HepG2 (cell line): Measurements from ENCODE around the gene TMEM107. TPM values are rescaled to one million over a fixed set of nuclear protein-coding genes. Genes with fewer than 3 reads are reported as not detected.

Experiments used
- ATF7-NPFF ChIP-seq: sonication (generic); formaldehyde crosslinking; IDR thresholded peaks from 2 replicates; pipeline ENCODE4 v1.8.1; 2023; ENCODE audit warnings: mild to moderate bottlenecking, low read depth, missing genetic modification reagents, moderate library complexity
- GABPB1 ChIP-seq: IDR thresholded peaks from 2 replicates; pipeline ENCODE4 v1.6.1; 2016; ENCODE audit warnings: mild to moderate bottlenecking, missing genetic modification reagents, moderate library complexity, missing compliant biosample characterization
- GZF1 ChIP-seq: sonication (generic); formaldehyde crosslinking; IDR thresholded peaks from 2 replicates; pipeline ENCODE4 v1.5.1; 2020; ENCODE audit warnings: mild to moderate bottlenecking, missing genetic modification reagents
- HOXA9 ChIP-seq: sonication (generic); formaldehyde crosslinking; IDR thresholded peaks from 2 replicates; pipeline ENCODE4 v1.8.1; 2022; ENCODE audit warnings: missing genetic modification reagents, mild to moderate bottlenecking, moderate library complexity, borderline replicate concordance
- IKZF4 ChIP-seq: sonication (generic); formaldehyde crosslinking; IDR thresholded peaks from 2 replicates; pipeline ENCODE4 v1.5.1; 2020; ENCODE audit warnings: borderline replicate concordance, mild to moderate bottlenecking, low read depth, missing genetic modification reagents; ENCODE audit errors: not compliant biosample characterization
- PHF8 ChIP-seq: sonication (generic); formaldehyde crosslinking; IDR thresholded peaks from 2 replicates; pipeline ENCODE4 v1.5.0; 2020; ENCODE audit warnings: missing genetic modification reagents
- REXO4 ChIP-seq: sonication (generic); formaldehyde crosslinking; IDR thresholded peaks from 2 replicates; pipeline ENCODE4 v1.8.0; 2022; ENCODE audit warnings: missing genetic modification reagents, mild to moderate bottlenecking, borderline replicate concordance
- TCF7 ChIP-seq: sonication (generic); IDR thresholded peaks from 2 replicates; pipeline ENCODE4 v1.6.1; 2016; ENCODE audit warnings: antibody characterized with exemption, low read depth
- ZMAT3 ChIP-seq: sonication (generic); formaldehyde crosslinking; conservative IDR thresholded peaks from 2 replicates; pipeline ENCODE4 v1.7.0; 2021; ENCODE audit warnings: missing genetic modification reagents
- polyA plus RNA-seq, 8 experiments: library from polyadenylated mRNA; depleted of rRNA in 3 of 8; stranded (reverse) in 7 of 8; unstranded in 1 of 8; fragments of >200 nt; fragmentation: Illumina TruSeq in 4 of 8; extraction: Trizol in 4 of 8; gene quantifications; 2 replicates each; pipeline versions ENCODE4 v1.2.1 to v1.2.3, GENCODE V29; 2011 to 2016; ENCODE audit warnings: low read depth in 4 of 8, missing spikeins in 1 of 8, mixed read lengths in 1 of 8; ENCODE audit not compliant: insufficient read depth in 1 of 8
- total RNA-seq, 5 experiments: library from RNA; depleted of rRNA; stranded (reverse); fragments of >200 nt; fragmentation: Illumina TruSeq; extraction: Trizol; gene quantifications; 2 replicates each; pipeline ENCODE4 v1.2.3, GENCODE V29; 2016; ENCODE audit warnings: low read depth in 1 of 5
- TF ChIP-seq, protein P1 (sequence below): sonication (generic); formaldehyde crosslinking; IDR thresholded peaks from 2 replicates; pipeline ENCODE4 v1.8.1; 2023; ENCODE audit warnings: mild to moderate bottlenecking, missing genetic modification reagents
- TF ChIP-seq, protein P2 (sequence below): IDR thresholded peaks from 2 replicates; pipeline ENCODE4 v1.6.1; 2016; ENCODE audit warnings: low read depth, missing genetic modification reagents, missing compliant biosample characterization
- TF ChIP-seq, protein P3 (sequence below): IDR thresholded peaks from 2 replicates; pipeline ENCODE4 v1.6.1; 2012; ENCODE audit warnings: low read length, improper control_type of control experiment
- TF ChIP-seq, protein P4 (sequence below): sonication (generic); formaldehyde crosslinking; IDR thresholded peaks from 2 replicates; pipeline ENCODE4 v1.8.0; 2022; ENCODE audit warnings: mild to moderate bottlenecking, missing genetic modification reagents, moderate library complexity

The TMEM107 gene
- total and polyA plus RNA-seq, 2 of the 13 experiments (the other 11 are each of a cell fraction or from before 2014, with no cell fraction given), result 7.2 to 15.3 TPM

DNA sequence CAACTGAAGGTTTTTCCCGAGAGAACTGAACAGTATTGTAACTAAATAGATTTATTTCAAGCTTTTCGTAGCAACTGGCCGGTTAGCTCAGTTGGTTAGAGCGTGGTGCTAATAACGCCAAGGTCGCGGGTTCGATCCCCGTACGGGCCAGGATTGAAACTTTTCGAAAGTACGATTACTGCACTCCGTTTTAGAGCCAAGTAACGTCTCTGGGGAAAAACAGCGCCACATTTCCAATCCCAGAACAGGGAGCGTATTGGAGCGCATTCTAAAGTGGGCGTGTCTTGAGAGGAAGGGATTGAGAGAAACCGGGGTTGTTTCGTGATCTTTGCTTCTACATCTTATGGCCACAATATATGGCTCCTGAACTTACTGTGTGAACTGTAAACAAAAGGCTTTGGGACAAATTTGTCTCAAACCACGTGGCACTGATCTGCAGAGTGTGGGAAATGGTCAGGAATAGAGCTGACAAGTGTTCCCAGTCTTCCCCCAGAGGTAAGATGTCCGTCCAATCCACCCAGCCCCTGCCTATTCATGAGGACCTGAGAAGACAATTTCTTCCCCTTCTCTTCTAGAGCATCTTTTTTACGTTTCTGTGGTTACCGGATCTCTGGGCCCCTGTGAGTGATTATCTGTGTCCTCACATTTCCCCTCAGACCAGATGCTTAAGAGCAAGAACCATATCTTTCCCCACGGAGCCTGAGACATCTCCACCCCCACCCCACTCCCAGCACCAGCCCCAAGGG is 11.5 kb upstream of the TMEM107 start (continued):
- TF ChIP-seq IKZF4 (CRISPR knock-in tag) (no peak), TCF7 (0 out of 2 replicates have a peak, but pooled peaks have one; percentile 4), ATF7-NPFF (CRISPR knock-in tag) (no peak), ZMAT3 (no peak), REXO4 (CRISPR knock-in tag) (no peak), HOXA9 (CRISPR knock-in tag) (no peak), GABPB1 (CRISPR knock-in tag) (no peak; the same call in 1 of the 2 replicates), PHF8 (no peak; the same call in 1 of the 2 replicates), GZF1 (CRISPR knock-in tag) (no peak; the same call in 1 of the 2 replicates)
- TF ChIP-seq, protein P1, sequence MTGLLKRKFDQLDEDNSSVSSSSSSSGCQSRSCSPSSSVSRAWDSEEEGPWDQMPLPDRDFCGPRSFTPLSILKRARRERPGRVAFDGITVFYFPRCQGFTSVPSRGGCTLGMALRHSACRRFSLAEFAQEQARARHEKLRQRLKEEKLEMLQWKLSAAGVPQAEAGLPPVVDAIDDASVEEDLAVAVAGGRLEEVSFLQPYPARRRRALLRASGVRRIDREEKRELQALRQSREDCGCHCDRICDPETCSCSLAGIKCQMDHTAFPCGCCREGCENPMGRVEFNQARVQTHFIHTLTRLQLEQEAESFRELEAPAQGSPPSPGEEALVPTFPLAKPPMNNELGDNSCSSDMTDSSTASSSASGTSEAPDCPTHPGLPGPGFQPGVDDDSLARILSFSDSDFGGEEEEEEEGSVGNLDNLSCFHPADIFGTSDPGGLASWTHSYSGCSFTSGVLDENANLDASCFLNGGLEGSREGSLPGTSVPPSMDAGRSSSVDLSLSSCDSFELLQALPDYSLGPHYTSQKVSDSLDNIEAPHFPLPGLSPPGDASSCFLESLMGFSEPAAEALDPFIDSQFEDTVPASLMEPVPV (CRISPR knock-in tag), result no peak
- TF ChIP-seq, protein P2, sequence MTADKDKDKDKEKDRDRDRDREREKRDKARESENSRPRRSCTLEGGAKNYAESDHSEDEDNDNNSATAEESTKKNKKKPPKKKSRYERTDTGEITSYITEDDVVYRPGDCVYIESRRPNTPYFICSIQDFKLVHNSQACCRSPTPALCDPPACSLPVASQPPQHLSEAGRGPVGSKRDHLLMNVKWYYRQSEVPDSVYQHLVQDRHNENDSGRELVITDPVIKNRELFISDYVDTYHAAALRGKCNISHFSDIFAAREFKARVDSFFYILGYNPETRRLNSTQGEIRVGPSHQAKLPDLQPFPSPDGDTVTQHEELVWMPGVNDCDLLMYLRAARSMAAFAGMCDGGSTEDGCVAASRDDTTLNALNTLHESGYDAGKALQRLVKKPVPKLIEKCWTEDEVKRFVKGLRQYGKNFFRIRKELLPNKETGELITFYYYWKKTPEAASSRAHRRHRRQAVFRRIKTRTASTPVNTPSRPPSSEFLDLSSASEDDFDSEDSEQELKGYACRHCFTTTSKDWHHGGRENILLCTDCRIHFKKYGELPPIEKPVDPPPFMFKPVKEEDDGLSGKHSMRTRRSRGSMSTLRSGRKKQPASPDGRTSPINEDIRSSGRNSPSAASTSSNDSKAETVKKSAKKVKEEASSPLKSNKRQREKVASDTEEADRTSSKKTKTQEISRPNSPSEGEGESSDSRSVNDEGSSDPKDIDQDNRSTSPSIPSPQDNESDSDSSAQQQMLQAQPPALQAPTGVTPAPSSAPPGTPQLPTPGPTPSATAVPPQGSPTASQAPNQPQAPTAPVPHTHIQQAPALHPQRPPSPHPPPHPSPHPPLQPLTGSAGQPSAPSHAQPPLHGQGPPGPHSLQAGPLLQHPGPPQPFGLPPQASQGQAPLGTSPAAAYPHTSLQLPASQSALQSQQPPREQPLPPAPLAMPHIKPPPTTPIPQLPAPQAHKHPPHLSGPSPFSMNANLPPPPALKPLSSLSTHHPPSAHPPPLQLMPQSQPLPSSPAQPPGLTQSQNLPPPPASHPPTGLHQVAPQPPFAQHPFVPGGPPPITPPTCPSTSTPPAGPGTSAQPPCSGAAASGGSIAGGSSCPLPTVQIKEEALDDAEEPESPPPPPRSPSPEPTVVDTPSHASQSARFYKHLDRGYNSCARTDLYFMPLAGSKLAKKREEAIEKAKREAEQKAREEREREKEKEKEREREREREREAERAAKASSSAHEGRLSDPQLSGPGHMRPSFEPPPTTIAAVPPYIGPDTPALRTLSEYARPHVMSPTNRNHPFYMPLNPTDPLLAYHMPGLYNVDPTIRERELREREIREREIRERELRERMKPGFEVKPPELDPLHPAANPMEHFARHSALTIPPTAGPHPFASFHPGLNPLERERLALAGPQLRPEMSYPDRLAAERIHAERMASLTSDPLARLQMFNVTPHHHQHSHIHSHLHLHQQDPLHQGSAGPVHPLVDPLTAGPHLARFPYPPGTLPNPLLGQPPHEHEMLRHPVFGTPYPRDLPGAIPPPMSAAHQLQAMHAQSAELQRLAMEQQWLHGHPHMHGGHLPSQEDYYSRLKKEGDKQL, result peak; percentile 56; the same call in 1 of the 2 replicates
- TF ChIP-seq, protein P3, sequence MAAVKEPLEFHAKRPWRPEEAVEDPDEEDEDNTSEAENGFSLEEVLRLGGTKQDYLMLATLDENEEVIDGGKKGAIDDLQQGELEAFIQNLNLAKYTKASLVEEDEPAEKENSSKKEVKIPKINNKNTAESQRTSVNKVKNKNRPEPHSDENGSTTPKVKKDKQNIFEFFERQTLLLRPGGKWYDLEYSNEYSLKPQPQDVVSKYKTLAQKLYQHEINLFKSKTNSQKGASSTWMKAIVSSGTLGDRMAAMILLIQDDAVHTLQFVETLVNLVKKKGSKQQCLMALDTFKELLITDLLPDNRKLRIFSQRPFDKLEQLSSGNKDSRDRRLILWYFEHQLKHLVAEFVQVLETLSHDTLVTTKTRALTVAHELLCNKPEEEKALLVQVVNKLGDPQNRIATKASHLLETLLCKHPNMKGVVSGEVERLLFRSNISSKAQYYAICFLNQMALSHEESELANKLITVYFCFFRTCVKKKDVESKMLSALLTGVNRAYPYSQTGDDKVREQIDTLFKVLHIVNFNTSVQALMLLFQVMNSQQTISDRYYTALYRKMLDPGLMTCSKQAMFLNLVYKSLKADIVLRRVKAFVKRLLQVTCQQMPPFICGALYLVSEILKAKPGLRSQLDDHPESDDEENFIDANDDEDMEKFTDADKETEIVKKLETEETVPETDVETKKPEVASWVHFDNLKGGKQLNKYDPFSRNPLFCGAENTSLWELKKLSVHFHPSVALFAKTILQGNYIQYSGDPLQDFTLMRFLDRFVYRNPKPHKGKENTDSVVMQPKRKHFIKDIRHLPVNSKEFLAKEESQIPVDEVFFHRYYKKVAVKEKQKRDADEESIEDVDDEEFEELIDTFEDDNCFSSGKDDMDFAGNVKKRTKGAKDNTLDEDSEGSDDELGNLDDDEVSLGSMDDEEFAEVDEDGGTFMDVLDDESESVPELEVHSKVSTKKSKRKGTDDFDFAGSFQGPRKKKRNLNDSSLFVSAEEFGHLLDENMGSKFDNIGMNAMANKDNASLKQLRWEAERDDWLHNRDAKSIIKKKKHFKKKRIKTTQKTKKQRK, result no peak
- TF ChIP-seq, protein P4, sequence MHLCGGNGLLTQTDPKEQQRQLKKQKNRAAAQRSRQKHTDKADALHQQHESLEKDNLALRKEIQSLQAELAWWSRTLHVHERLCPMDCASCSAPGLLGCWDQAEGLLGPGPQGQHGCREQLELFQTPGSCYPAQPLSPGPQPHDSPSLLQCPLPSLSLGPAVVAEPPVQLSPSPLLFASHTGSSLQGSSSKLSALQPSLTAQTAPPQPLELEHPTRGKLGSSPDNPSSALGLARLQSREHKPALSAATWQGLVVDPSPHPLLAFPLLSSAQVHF (CRISPR knock-in tag), result 0 out of 2 replicates have a peak, but pooled peaks have one; percentile 35
